A549 (cell line): ENCODE data around the gene JARID2. TPM values are rescaled to one million over a fixed set of nuclear protein-coding genes. Genes with fewer than 3 reads are reported as not detected.

Experiments
- ATAC-seq, 2 experiments: fragments of 200-7000 bp in 1 of 2; fragments of >200 bp in 1 of 2; cut with Nextera tagmentation in 1 of 2; cut with Tn5 transposase in 1 of 2; 3 replicates each; pipeline versions ENCODE4 v1.8.0 to v1.9.1; 2018 to 2020; ENCODE audit warnings: mild to moderate bottlenecking in 1 of 2, moderate library complexity in 1 of 2
- CTCF ChIA-PET: fragments of 300-600 bp; sonication (Branson Sonifier 250); formaldehyde crosslinking; extraction: SDS; loops from one replicate; lab custom pipeline; 2021; ENCODE audit warnings: antibody characterized with exemption, inconsistent platforms; lab: Yijun Ruan, JAX
- POLR2A ChIA-PET: fragments of 350-600 bp; formaldehyde crosslinking; extraction: SDS; loops from one replicate; lab custom pipeline; 2021; ENCODE audit warnings: antibody characterized with exemption, inconsistent platforms; lab: Yijun Ruan, JAX
- DNase-seq, 2 experiments: peaks; one replicate each; pipeline versions ENCODE4 v3.0.0 to v3.0.0-alpha.2; 2011 to 2016; ENCODE audit warnings: low read depth in 1 of 2, low spot score in 1 of 2
- FAIRE-seq: peaks from 2 replicates; lab custom pipeline; 2011; peaks lifted over from hg19 to GRCh38; lab: Jason Lieb, UNC
- H3K27ac ChIP-seq, 2 experiments: fragments of >200 bp; sonication (Bioruptor Twin); formaldehyde crosslinking; 3 replicates each; pipeline ENCODE4 v1.5.1; 2016 to 2017
- H3K4me1 ChIP-seq: fragments of >200 bp; sonication (Bioruptor Twin); formaldehyde crosslinking; 3 replicates; pipeline ENCODE4 v1.6.1; 2016
- H3K4me2 ChIP-seq: fragments of >200 bp; sonication (Bioruptor Twin); formaldehyde crosslinking; 3 replicates; pipeline ENCODE4 v1.6.1; 2016
- H3K4me3 ChIP-seq: fragments of >200 bp; sonication (Bioruptor Twin); formaldehyde crosslinking; 3 replicates; pipeline ENCODE4 v1.5.1; 2016
- H3K9me3 ChIP-seq: fragments of >200 bp; sonication (Bioruptor Twin); formaldehyde crosslinking; 3 replicates; pipeline ENCODE4 v1.6.1; 2016
- BCL3 ChIP-seq: fragments of >200 bp; sonication (Bioruptor Twin); formaldehyde crosslinking; IDR thresholded peaks from 3 replicates; pipeline ENCODE4 v1.6.1; 2016
- CBX2 ChIP-seq: fragments of 200-600 bp; sonication (generic); IDR thresholded peaks from 2 replicates; pipeline ENCODE4 v1.6.1; 2016; ENCODE audit warnings: low read depth, mild to moderate bottlenecking, borderline replicate concordance
- CHD2 ChIP-seq: fragments of 150-350 bp; IDR thresholded peaks from 2 replicates; pipeline ENCODE4 v1.6.1; 2014; ENCODE audit warnings: low read length; ENCODE audit not compliant: partially characterized antibody
- CHD4 ChIP-seq: fragments of 200-600 bp; sonication (generic); IDR thresholded peaks from 2 replicates; pipeline ENCODE4 v1.6.1; 2016; ENCODE audit warnings: antibody characterized with exemption, mild to moderate bottlenecking, borderline replicate concordance
- CTCF ChIP-seq: fragments of >200 bp; sonication (Bioruptor Twin); formaldehyde crosslinking; IDR thresholded peaks from 3 replicates; pipeline ENCODE4 v1.5.1; 2016
- E2F6 ChIP-seq: IDR thresholded peaks from 2 replicates; pipeline ENCODE4 v1.6.1; 2012; ENCODE audit warnings: low read depth, borderline replicate concordance
- EHMT2 ChIP-seq: fragments of 200-600 bp; sonication (generic); IDR thresholded peaks from 2 replicates; pipeline ENCODE4 v1.6.1; 2016; ENCODE audit warnings: antibody characterized with exemption, low read depth, mild to moderate bottlenecking, moderate library complexity
- HDAC2 ChIP-seq: fragments of 200-600 bp; sonication (generic); IDR thresholded peaks from 2 replicates; pipeline ENCODE4 v1.6.1; 2016
- HES2 ChIP-seq: fragments of >200 bp; sonication (Bioruptor Twin); formaldehyde crosslinking; IDR thresholded peaks from 2 replicates; pipeline ENCODE4 v1.6.1; 2016
- HEYL ChIP-seq: fragments of 250-450 bp; sonication (Bioruptor Pico); IDR thresholded peaks from 2 replicates; pipeline ENCODE4 v1.8.0; 2021; ENCODE audit warnings: mild to moderate bottlenecking, moderate library complexity
- HMGXB4 ChIP-seq: fragments of 250-450 bp; sonication (Bioruptor Pico); IDR thresholded peaks from 2 replicates; pipeline ENCODE4 v1.5.0; 2021; ENCODE audit warnings: mild to moderate bottlenecking, moderate library complexity, borderline replicate concordance
- HOXB5 ChIP-seq: fragments of 250-450 bp; sonication (Bioruptor Pico); IDR thresholded peaks from 2 replicates; pipeline ENCODE4 v1.5.0; 2020; ENCODE audit warnings: mild to moderate bottlenecking, moderate library complexity
- JUN ChIP-seq, 2 experiments: fragments of >200 bp; sonication (Bioruptor Twin); formaldehyde crosslinking; IDR thresholded peaks; 2 replicates in 1 of 2; 3 replicates in 1 of 2; pipeline ENCODE4 v1.6.1; 2016 to 2017
- KDM5A ChIP-seq: fragments of 200-600 bp; sonication (generic); IDR thresholded peaks from 2 replicates; pipeline ENCODE4 v1.6.1; 2016; ENCODE audit warnings: antibody characterized with exemption, mild to moderate bottlenecking
- MAX ChIP-seq: IDR thresholded peaks from 2 replicates; pipeline ENCODE4 v1.6.1; 2012
- MAZ ChIP-seq: fragments of 150-350 bp; IDR thresholded peaks from 2 replicates; pipeline ENCODE4 v1.6.1; 2014; ENCODE audit warnings: antibody characterized with exemption, low read depth, low read length, borderline replicate concordance
- MYC ChIP-seq: IDR thresholded peaks from 2 replicates; pipeline ENCODE4 v1.6.1; 2012; ENCODE audit warnings: mild to moderate bottlenecking, inconsistent platforms, low read length, improper control_type of control experiment, borderline replicate concordance
- NPAS2 ChIP-seq: fragments of 250-450 bp; sonication (Bioruptor Pico); IDR thresholded peaks from 2 replicates; pipeline ENCODE4 v1.8.0; 2022; ENCODE audit warnings: mild to moderate bottlenecking, moderate library complexity, borderline replicate concordance
- PBX3 ChIP-seq: IDR thresholded peaks from 2 replicates; pipeline ENCODE4 v1.6.1; 2012
- PHF8 ChIP-seq: fragments of 200-600 bp; sonication (generic); IDR thresholded peaks from 2 replicates; pipeline ENCODE4 v1.6.1; 2016; ENCODE audit warnings: low read depth, mild to moderate bottlenecking, antibody characterized with exemption, moderate library complexity, borderline replicate concordance
- POLR2A ChIP-seq: IDR thresholded peaks from 2 replicates; pipeline ENCODE4 v1.6.1; 2012; ENCODE audit warnings: mild to moderate bottlenecking, low read length
- POLR2AphosphoS2 ChIP-seq: conservative IDR thresholded peaks from 2 replicates; pipeline ENCODE4 v1.6.1; 2012; ENCODE audit warnings: low read length, improper control_type of control experiment, inconsistent platforms
- RAD21 ChIP-seq, 2 experiments: fragments of >200 bp in 1 of 2; sonication (Bioruptor Twin) in 1 of 2; formaldehyde crosslinking in 1 of 2; IDR thresholded peaks in 1 of 2; conservative IDR thresholded peaks in 1 of 2; 2 replicates in 1 of 2; 3 replicates in 1 of 2; pipeline ENCODE4 v1.6.1; 2012 to 2018; ENCODE audit warnings: inconsistent platforms in 1 of 2
- REST ChIP-seq: fragments of 200-600 bp; sonication (generic); IDR thresholded peaks from 2 replicates; pipeline ENCODE4 v1.6.1; 2016; ENCODE audit warnings: antibody characterized with exemption, mild to moderate bottlenecking, moderate library complexity
- SREBF2 ChIP-seq: fragments of 450-650 bp; IDR thresholded peaks from 2 replicates; pipeline ENCODE4 v1.6.1; 2014; ENCODE audit warnings: mild to moderate bottlenecking, moderate library complexity
- ZSCAN20 ChIP-seq: fragments of 250-450 bp; sonication (Bioruptor Pico); IDR thresholded peaks from 2 replicates; pipeline ENCODE4 v1.8.0; 2022; ENCODE audit warnings: mild to moderate bottlenecking, moderate library complexity
- WGBS: methylation state at CpG from one replicate; pipeline ENCODE4 v1.1.6; 2017; ENCODE audit errors: missing lambda C conversion rate; 5-methylcytosine and 5-hydroxymethylcytosine counted together
- polyA minus RNA-seq: library from RNA; depleted of rRNA, polyadenylated mRNA; stranded (reverse); fragments of >200 nt; gene quantifications from 2 replicates; pipeline ENCODE4 v1.2.3, GENCODE V29; 2011; rRNA and poly(A)+ RNA removed
- polyA plus RNA-seq, 4 experiments: library from polyadenylated mRNA; depleted of rRNA in 3 of 4; stranded (reverse); fragments of >200 nt; fragmentation: RNase III in 1 of 4; extraction: RNeasy Plus Mini Kit Qiagen cat#74134 plus additional on column Dnase treatment in 1 of 4; gene quantifications; 2 replicates in 3 of 4; 3 replicates in 1 of 4; pipeline ENCODE4 v1.2.3, GENCODE V29; 2011 to 2017

Gene JARID2
- polyA plus RNA-seq (2011; rRNA removed) (8.3 and 10.0 TPM in 2 replicates), polyA plus RNA-seq (2017; fragmentation: RNase III; extraction: RNeasy Plus Mini Kit Qiagen cat#74134 plus additional on column Dnase treatment) (6.7 to 7.8 TPM (median 7.3 TPM) in 3 replicates), polyA minus RNA-seq (11.8 and 13.0 TPM in 2 replicates)
- 4.1 and 4.4 TPM in 2 replicates for polyA plus RNA-seq (2012; cell fraction: cytosol; rRNA removed)
- polyA plus RNA-seq (2012; cell fraction: nucleus; rRNA removed) = 5.8 and 6.1 TPM in 2 replicates

- Histone ChIP-seq H3K4me1 (peaks cover 9% of the 10 kb centered on the region; the same call in 2 of the 3 replicates), H3K4me2 (peak within 1 kb of the TSS; percentile 93), H3K4me3 (peak within 1 kb of the TSS; percentile 89), H3K9me3 (no peaks in the 10 kb centered on the region), H3K27ac (peak within 1 kb of the TSS; percentile 99 to 100)
- DNase-seq (peak; percentile 82 to 97), ATAC-seq (peak; percentile 75 to 84), FAIRE-seq (no peak)
- under 1% methylated on average over 19 of the region's 59 CpGs for WGBS
- ChIA-PET CTCF (no interaction called here), POLR2A (interaction anchor here (1.0 kb wide), 1 partner anchor 502 kb away, joined by 4 read pairs; no protein-coding TSS in a partner anchor)
- TF ChIP-seq MYC (no peak; the same call in 1 of the 2 replicates), POLR2AphosphoS2 (no peak), ZSCAN20 (CRISPR knock-in tag) (no peak), HES2 (no peak), KDM5A (no peak), NPAS2 (no peak), RAD21 (conservative IDR thresholded peaks at IDR 0.05 in 1 of 2, IDR thresholded peaks at IDR 0.05 in 1 of 2) (no peak; a peak in 1 of 5 replicates), HOXB5 (CRISPR knock-in tag) (no peak), PHF8 (no peak), MAZ (peak; percentile 66; the same call in 1 of the 2 replicates), HMGXB4 (no peak), PBX3 (peak; percentile 88), MAX (peak; percentile 64; the same call in 1 of the 2 replicates), CHD4 (no peak), HDAC2 (no peak), CHD2 (no peak), POLR2A (peak; percentile 30), JUN (IDR thresholded peaks at IDR 0.05) (peak in 1 of 2 experiments; percentile 18; a peak in 1 of 5 replicates), HEYL (no peak), SREBF2 (no peak), CTCF (no peak), REST (peak; percentile 41; the same call in 1 of the 2 replicates), CBX2 (no peak), EHMT2 (no peak), BCL3 (peak; percentile 38; the same call in 1 of the 3 replicates), E2F6 (0 out of 2 replicates have a peak, but pooled peaks have one; percentile 21)
Measured at GRCh38 chr6:15245361-15246216, at the start of gene JARID2. JARID2 (plus strand) TSS chr6:15246069; CDS start chr6:15246540, 471 bp downstream.
